Kidney (tissue), 14 donors: ENCODE data around the gene SPATS1. TPM values are rescaled to one million over a fixed set of nuclear protein-coding genes. Genes with fewer than 3 reads are reported as not detected.

Experiments used
- DNase-seq, 5 donors: peaks; one replicate each; pipeline ENCODE4 v3.0.0-alpha.2; 2013 to 2020
- FAIRE-seq: peaks from 2 replicates; lab custom pipeline; 2012; peaks lifted over from hg19 to GRCh38; lab: Jason Lieb, UNC
- H3K27ac ChIP-seq, 2 donors: one replicate each; pipeline ENCODE4 v1.7.0; 2013; ENCODE audit warnings: low read depth in 2 of 2, low read length in 2 of 2, inconsistent platforms in 1 of 2
- H3K27me3 ChIP-seq: one replicate; pipeline ENCODE4 v1.7.1; 2013; ENCODE audit warnings: low read length, inconsistent platforms; ENCODE audit not compliant: control insufficient read depth, insufficient read depth
- H3K36me3 ChIP-seq, 3 donors: one replicate each; pipeline versions ENCODE4 v1.7.0 to v1.7.1; 2013; ENCODE audit warnings: low read length in 3 of 3, control low read depth in 1 of 3, inconsistent platforms in 1 of 3; ENCODE audit not compliant: insufficient read depth in 3 of 3, control insufficient read depth in 2 of 3
- H3K4me1 ChIP-seq, 3 donors: one replicate each; pipeline versions ENCODE4 v1.7.0 to v1.7.1; 2013; ENCODE audit warnings: low read length in 3 of 3, inconsistent platforms in 1 of 3, low read depth in 1 of 3; ENCODE audit not compliant: control insufficient read depth in 2 of 3, insufficient read depth in 2 of 3
- H3K4me3 ChIP-seq, 3 donors: one replicate each; pipeline versions ENCODE4 v1.7.0 to v1.8.1; 2013; ENCODE audit warnings: low read length in 3 of 3, control low read depth in 1 of 3, inconsistent platforms in 1 of 3
- H3K9ac ChIP-seq, 3 donors: one replicate each; pipeline versions ENCODE4 v1.7.0 to v1.7.1; 2013; ENCODE audit warnings: low read length in 3 of 3, control low read depth in 1 of 3, inconsistent platforms in 1 of 3
- H3K9me3 ChIP-seq, 3 donors: one replicate each; pipeline versions ENCODE4 v1.7.0 to v1.7.1; 2013; ENCODE audit warnings: low read length in 3 of 3, control low read depth in 1 of 3, inconsistent platforms in 1 of 3; ENCODE audit not compliant: control insufficient read depth in 2 of 3, insufficient read depth in 1 of 3
- intact Hi-C: fragments of 100-400 bp; cut with DNase I; formaldehyde crosslinking; loops from one replicate; pipeline ENCODE4 v1.11.1; 2022
- polyA plus RNA-seq: library from polyadenylated mRNA; stranded (reverse); fragments of 350-450 nt; fragmentation: Illumina TruSeq; extraction: RNeasy Lipid Tissue Mini Kit (QIAGEN cat#74804); gene quantifications from one replicate; pipeline ENCODE4 v1.2.3, GENCODE V29; 2014; ENCODE audit warnings: low read depth, low replicate concordance; ENCODE audit not compliant: insufficient read depth
- total RNA-seq: library from RNA; stranded (reverse); fragmentation: NEBNext Ultra II Directional; extraction: Animal tissue kit (Norgen Biotek cat#: 25700); gene quantifications from one replicate; pipeline ENCODE4 v1.2.1, GENCODE V29; 2021
- TF ChIP-seq, protein P1 (sequence below): IDR thresholded peaks from 3 replicates; pipeline ENCODE4 v1.5.1; 2012; ENCODE audit warnings: mild to moderate bottlenecking, moderate library complexity, borderline replicate concordance; ENCODE audit not compliant: insufficient read depth; ENCODE audit errors: extremely low read depth
- donor health status: control.
- donor health status: control.
- donor health status: control.
- donor health status: control.
- donor health status: control.
- donor health status: DM: yes; HTN: yes; CAD: no.
- donor health status: Normal renal cell carcinoma (clear cell type).

SPATS1 gene
- total and polyA plus RNA-seq, 2 donors from 2014 or later: not detected

DNA sequence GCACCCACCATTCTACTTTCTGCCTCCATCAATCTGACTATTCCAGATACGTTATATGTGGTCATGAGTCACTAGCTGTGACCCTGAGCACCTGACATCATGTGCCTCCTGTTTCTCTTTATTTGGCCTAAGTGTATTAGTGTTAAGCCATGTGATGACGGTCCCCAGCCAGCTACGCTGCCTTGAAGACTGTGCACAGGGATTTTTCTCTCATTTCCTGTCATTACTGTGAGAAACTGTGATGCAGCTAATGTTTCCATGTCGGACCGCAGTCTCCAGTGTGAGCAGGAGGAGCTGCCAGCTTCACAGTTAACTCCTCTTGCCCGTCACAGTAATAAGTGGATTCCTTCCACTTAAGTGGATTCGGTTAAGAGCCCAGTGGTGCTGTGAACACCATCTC, 9.9 kb upstream of the SPATS1 start:
- Histone ChIP-seq H3K4me3 (no peak overlapping the region), H3K9me3 (no peaks in the 10 kb centered on the region), H3K27me3 (peaks cover 6% of the 10 kb centered on the region), H3K36me3 (no peaks in the 10 kb centered on the region), H3K9ac (no peak overlapping the region), H3K4me1 (no peaks in the 10 kb centered on the region), H3K27ac (no peak overlapping the region)
- FAIRE-seq (no peak), DNase-seq (no peak)
- TF ChIP-seq, protein P1, sequence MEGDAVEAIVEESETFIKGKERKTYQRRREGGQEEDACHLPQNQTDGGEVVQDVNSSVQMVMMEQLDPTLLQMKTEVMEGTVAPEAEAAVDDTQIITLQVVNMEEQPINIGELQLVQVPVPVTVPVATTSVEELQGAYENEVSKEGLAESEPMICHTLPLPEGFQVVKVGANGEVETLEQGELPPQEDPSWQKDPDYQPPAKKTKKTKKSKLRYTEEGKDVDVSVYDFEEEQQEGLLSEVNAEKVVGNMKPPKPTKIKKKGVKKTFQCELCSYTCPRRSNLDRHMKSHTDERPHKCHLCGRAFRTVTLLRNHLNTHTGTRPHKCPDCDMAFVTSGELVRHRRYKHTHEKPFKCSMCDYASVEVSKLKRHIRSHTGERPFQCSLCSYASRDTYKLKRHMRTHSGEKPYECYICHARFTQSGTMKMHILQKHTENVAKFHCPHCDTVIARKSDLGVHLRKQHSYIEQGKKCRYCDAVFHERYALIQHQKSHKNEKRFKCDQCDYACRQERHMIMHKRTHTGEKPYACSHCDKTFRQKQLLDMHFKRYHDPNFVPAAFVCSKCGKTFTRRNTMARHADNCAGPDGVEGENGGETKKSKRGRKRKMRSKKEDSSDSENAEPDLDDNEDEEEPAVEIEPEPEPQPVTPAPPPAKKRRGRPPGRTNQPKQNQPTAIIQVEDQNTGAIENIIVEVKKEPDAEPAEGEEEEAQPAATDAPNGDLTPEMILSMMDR: no peak
- intact Hi-C loops: no loop called here

DNA sequence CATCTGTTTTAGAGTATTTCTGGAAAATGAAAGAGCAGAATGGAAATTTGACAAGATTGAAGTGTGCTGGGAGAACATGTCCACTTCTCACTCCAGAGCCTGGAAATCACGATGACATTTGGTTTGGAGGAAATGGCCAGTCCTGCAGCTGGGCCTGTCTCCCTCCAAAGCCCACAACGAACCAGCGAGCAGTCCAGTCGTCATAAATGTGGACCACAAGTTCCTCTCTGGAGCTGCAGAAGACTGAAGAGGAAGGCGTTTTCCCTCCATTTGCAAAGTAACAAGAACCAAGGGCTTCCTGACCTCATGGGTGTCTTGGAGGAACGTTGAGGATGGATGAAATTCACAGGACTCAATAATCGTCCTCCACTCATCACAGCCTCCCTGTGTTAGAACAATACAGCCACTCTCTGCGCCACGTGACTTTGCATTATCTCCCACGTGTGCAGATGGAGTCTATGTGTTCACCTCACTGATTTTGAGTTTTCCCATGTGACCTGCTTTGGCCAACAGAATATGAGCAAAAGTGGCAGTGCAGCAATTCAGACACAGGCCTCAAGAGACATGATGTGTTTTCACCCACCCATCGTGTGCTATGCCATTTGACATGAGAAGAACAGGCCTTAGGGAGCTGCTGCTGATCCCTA, 9.1 kb upstream of the SPATS1 start:
- no peaks in the 10 kb centered on the region for H3K4me1 ChIP-seq
- FAIRE-seq: no peak
- TF ChIP-seq, protein P1: no peak
- H3K27me3 ChIP-seq: peaks cover 6% of the 10 kb centered on the region
- no peak overlapping the region for H3K9ac ChIP-seq
- no peaks in the 10 kb centered on the region for H3K9me3 ChIP-seq
- no peak for DNase-seq
- H3K36me3 ChIP-seq: no peaks in the 10 kb centered on the region
- no peak overlapping the region for H3K27ac ChIP-seq
- H3K4me3 ChIP-seq: no peak overlapping the region
- intact Hi-C loops: no loop called here

DNA sequence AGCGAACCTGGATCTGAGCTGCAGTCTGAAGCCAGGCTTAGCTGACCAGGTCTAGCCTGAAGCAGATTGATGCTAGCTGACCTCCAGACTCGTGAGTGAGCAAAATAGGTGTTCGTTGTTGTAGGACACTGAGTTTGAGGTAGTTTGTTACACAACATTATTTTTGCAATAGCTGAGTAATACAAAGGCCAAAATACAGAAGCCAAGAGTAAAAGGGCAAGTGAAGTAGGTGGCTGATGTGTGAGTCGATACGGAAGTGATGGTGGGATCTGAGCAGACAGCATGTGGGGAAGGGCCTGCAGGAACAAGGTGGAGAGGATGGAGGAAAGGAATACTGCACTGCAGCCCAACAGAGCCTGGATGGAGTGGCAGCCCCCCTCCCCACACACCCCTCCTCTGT, 8.5 kb upstream of the SPATS1 start:
- FAIRE-seq (no peak), DNase-seq (no peak)
- no peaks in the 10 kb centered on the region for H3K36me3 ChIP-seq
- peaks cover 6% of the 10 kb centered on the region for H3K27me3 ChIP-seq
- no peaks in the 10 kb centered on the region for H3K4me1 ChIP-seq
- intact Hi-C loops: no loop called here
- no peak overlapping the region for H3K4me3 ChIP-seq
- H3K27ac ChIP-seq: no peak overlapping the region
- H3K9me3 ChIP-seq: no peaks in the 10 kb centered on the region
- no peak overlapping the region for H3K9ac ChIP-seq
- TF ChIP-seq, protein P1: no peak

DNA sequence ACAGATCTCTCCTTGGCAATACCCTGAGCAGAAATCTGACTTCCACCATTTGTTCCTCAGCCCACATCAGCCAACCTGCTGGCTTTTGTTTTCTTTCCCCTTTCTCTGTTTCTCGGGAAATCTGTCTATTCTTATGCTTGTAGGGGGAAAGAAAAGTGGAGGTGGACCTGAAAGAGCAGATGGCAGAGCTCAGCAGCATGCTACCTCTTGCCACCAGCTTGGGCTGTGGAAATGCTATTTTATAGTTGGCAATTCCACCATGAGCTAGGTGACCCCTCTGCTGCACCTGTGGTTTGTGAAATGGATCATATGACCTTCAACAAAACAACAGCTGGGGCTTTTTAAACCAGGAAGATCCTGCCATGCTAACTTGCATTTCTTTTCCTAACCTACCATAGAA, 6.8 kb upstream of the SPATS1 start:
- no peaks in the 10 kb centered on the region for H3K4me1 ChIP-seq
- H3K27ac ChIP-seq: no peak overlapping the region
- no peaks in the 10 kb centered on the region for H3K27me3 ChIP-seq
- TF ChIP-seq, protein P1: no peak
- H3K4me3 ChIP-seq: no peak overlapping the region
- H3K36me3 ChIP-seq: no peaks in the 10 kb centered on the region
- DNase-seq (no peak), FAIRE-seq (no peak)
- intact Hi-C loops: no loop called here
- no peak overlapping the region for H3K9ac ChIP-seq
- no peaks in the 10 kb centered on the region for H3K9me3 ChIP-seq
